Ishikawa (cell line): ENCODE data around the gene RLIM.

Experiments
- CEBPB ChIP-seq: IDR thresholded peaks from 2 replicates; pipeline ENCODE4 v1.6.1; 2012
- CREB1 ChIP-seq: IDR thresholded peaks from 2 replicates; pipeline ENCODE4 v1.6.1; 2012; ENCODE audit warnings: low read depth
- EGR1 ChIP-seq: IDR thresholded peaks from 2 replicates; pipeline ENCODE4 v1.6.1; 2012
- EP300 ChIP-seq: IDR thresholded peaks from 2 replicates; pipeline ENCODE4 v1.6.1; 2012; ENCODE audit warnings: borderline replicate concordance
- FOXM1 ChIP-seq: IDR thresholded peaks from 2 replicates; pipeline ENCODE4 v1.6.1; 2012; ENCODE audit warnings: low read depth, borderline replicate concordance
- MAX ChIP-seq: IDR thresholded peaks from 2 replicates; pipeline ENCODE4 v1.6.1; 2012
- NFIC ChIP-seq: IDR thresholded peaks from 2 replicates; pipeline ENCODE4 v1.6.1; 2012
- RAD21 ChIP-seq: IDR thresholded peaks from 2 replicates; pipeline ENCODE4 v1.6.1; 2012; ENCODE audit warnings: low read depth
- REST ChIP-seq: IDR thresholded peaks from 2 replicates; pipeline ENCODE4 v1.6.1; 2012; ENCODE audit warnings: low read depth, mild to moderate bottlenecking
- TAF1 ChIP-seq: IDR thresholded peaks from 2 replicates; pipeline ENCODE4 v1.6.1; 2012; ENCODE audit warnings: low read depth, mild to moderate bottlenecking
- TCF12 ChIP-seq: IDR thresholded peaks from 2 replicates; pipeline ENCODE4 v1.6.1; 2012; ENCODE audit warnings: low read depth
- TEAD4 ChIP-seq: IDR thresholded peaks from 2 replicates; pipeline ENCODE4 v1.6.1; 2012
- USF1 ChIP-seq: IDR thresholded peaks from 2 replicates; pipeline ENCODE4 v1.6.1; 2012
- YY1 ChIP-seq: IDR thresholded peaks from 2 replicates; pipeline ENCODE4 v1.6.1; 2012; ENCODE audit warnings: low read depth
- ZBTB7A ChIP-seq: IDR thresholded peaks from 2 replicates; pipeline ENCODE4 v1.6.1; 2012; ENCODE audit warnings: low read depth

Gene RLIM

GRCh38 chrX:74614093-74614909, at the start of gene RLIM:
RLIM (minus strand) TSS chrX:74614624; CDS start chrX:74595977, 18,647 bp downstream.
- peak; percentile 80 for TF ChIP-seq USF1
- no peak for TF ChIP-seq EGR1
- no peak for TF ChIP-seq RAD21
- TF ChIP-seq ZBTB7A: no peak
- peak; percentile 48 for TF ChIP-seq CREB1
- TF ChIP-seq REST: no peak
- TF ChIP-seq TAF1: peak; percentile 55
- peak; percentile 80 for TF ChIP-seq YY1
- no peak for TF ChIP-seq NFIC
- TF ChIP-seq FOXM1: no peak
- TF ChIP-seq TCF12: no peak
- no peak for TF ChIP-seq TEAD4
- no peak for TF ChIP-seq EP300
- TF ChIP-seq CEBPB: no peak
- TF ChIP-seq MAX: peak; percentile 83

GRCh38 chrX:74656079-74656745, 41.8 kb upstream of the RLIM start:
- no peak for TF ChIP-seq EP300
- TF ChIP-seq FOXM1: no peak
- TF ChIP-seq CEBPB: no peak
- TF ChIP-seq REST: no peak
- TF ChIP-seq TCF12: no peak
- no peak for TF ChIP-seq MAX
- no peak for TF ChIP-seq TEAD4
- TF ChIP-seq USF1: no peak
- no peak for TF ChIP-seq TAF1
- no peak for TF ChIP-seq YY1
- no peak for TF ChIP-seq RAD21
- TF ChIP-seq CREB1: no peak
- TF ChIP-seq ZBTB7A: no peak
- TF ChIP-seq NFIC: no peak

- TF ChIP-seq EP300 (no peak), CEBPB (no peak), EGR1 (no peak), TAF1 (no peak), MAX (no peak), YY1 (no peak), RAD21 (no peak), NFIC (no peak), ZBTB7A (no peak), REST (no peak), CREB1 (no peak), FOXM1 (no peak), TCF12 (no peak), TEAD4 (no peak), USF1 (no peak)
These were observed 22.4 kb upstream of the RLIM start for GRCh38 chrX:74636749-74637314.
